ENCODE results near the gene TXNDC11.

DNA sequence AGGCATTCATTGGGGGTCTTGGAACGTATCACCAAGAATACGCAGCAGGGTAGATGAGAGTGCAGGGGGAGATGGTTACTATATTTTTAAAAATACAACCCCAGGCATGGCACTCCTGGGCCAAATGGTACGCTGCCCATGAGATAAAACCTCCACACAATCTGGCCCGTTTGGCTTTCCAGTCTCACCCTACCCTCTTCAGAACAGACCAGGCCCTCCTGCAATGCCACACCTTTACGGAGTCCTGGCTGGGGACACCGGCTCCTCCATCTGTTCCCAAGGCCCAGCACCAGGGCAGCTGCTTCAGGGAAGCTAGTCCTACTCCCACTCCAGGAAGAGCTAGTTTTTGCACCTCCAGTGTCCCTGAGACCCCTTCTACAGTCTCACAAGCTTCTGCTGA, 50.0 kb downstream of the TXNDC11 start:
- no peak for TF ChIP-seq CTCF (IDR thresholded peaks at IDR 0.05)
- TF ChIP-seq POLR2A (IDR thresholded peaks at IDR 0.05): no peak
